Muscle layer of duodenum (tissue), 2 donors: ENCODE measurements around the gene PEMT.

Source experiments
- H3K27ac ChIP-seq: one replicate; pipeline ENCODE4 v1.7.0; 2013; ENCODE audit warnings: mild to moderate bottlenecking, low read length
- H3K27me3 ChIP-seq: one replicate; pipeline ENCODE4 v1.7.0; 2013; ENCODE audit warnings: low read depth, mild to moderate bottlenecking, control low read depth, low read length
- H3K36me3 ChIP-seq, 2 donors: one replicate each; pipeline ENCODE4 v1.7.0; 2013; ENCODE audit warnings: low read length in 2 of 2, control low read depth in 1 of 2, mild to moderate bottlenecking in 1 of 2; ENCODE audit not compliant: insufficient read depth in 2 of 2, control insufficient read depth in 1 of 2
- H3K4me1 ChIP-seq, 2 donors: one replicate each; pipeline ENCODE4 v1.7.0; 2013; ENCODE audit warnings: low read length in 2 of 2, mild to moderate bottlenecking in 2 of 2, control low read depth in 1 of 2, moderate library complexity in 1 of 2; ENCODE audit not compliant: insufficient read depth in 2 of 2, control insufficient read depth in 1 of 2
- H3K4me3 ChIP-seq, 2 donors: one replicate each; pipeline ENCODE4 v1.7.0; 2013; ENCODE audit warnings: low read length in 2 of 2, low read depth in 1 of 2, mild to moderate bottlenecking in 1 of 2
- H3K9me3 ChIP-seq, 2 donors: one replicate each; pipeline ENCODE4 v1.7.0; 2013; ENCODE audit warnings: low read length in 2 of 2, control low read depth in 1 of 2, mild to moderate bottlenecking in 1 of 2; ENCODE audit not compliant: control insufficient read depth in 1 of 2
- donor health status: healthy.

PEMT gene

DNA sequence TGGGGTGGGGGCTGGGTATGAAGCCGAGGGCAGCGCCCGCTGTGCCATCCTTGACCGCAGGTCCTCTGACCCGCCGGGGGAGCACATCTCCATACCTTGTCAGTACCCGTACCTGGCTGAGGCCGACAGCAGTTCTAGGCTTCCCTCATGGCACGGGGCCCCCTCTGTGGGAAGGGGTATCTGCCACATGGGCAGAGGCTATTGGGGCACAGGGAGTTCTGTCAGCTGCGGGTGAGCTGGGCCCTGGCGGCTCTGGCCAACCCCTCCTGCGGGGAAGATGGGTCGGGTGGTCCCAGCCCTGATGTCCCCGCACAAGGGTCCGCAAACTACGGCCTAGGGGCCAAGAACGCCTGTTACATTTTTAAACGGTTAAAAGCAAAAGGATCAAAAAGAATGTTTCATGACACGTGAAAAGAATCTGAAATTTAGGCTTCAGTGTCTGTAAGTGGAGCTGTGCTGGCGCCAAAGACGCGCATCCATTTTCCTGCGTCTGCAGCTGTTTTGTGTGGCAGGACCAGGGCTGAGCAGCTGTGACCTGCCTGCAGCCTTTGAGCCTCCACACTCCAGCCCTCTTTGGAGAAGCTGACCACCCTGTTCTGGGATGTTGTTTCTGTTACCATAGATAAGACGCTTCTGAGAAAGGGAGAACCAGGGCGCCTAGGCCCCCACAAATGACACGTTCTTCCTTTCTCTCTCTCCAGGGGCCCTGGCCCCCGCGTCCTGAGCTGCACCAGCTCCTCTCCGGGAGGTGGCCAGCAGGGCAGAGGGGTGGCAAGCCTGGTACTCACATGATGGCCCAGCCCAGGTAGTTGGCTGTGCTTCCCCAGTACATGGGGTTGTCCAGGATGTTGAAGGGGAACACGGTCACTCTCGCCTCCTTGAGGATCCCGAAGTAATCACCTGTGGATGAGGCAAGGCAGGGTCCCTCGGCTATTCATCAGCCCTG is 82.6 kb downstream of the PEMT start:
- Histone ChIP-seq H3K4me1 (no peaks in the 10 kb centered on the region), H3K27me3 (no peaks in the 10 kb centered on the region), H3K9me3 (no peaks in the 10 kb centered on the region), H3K4me3 (no peak overlapping the region), H3K36me3 (no peaks in the 10 kb centered on the region), H3K27ac (no peak overlapping the region)

GRCh38 chr17:17508019-17508535 is 83.4 kb downstream of the PEMT start:
- Histone ChIP-seq H3K4me3 (no peak overlapping the region), H3K27ac (no peak overlapping the region), H3K36me3 (no peaks in the 10 kb centered on the region), H3K9me3 (no peaks in the 10 kb centered on the region), H3K4me1 (no peaks in the 10 kb centered on the region), H3K27me3 (no peaks in the 10 kb centered on the region)

DNA sequence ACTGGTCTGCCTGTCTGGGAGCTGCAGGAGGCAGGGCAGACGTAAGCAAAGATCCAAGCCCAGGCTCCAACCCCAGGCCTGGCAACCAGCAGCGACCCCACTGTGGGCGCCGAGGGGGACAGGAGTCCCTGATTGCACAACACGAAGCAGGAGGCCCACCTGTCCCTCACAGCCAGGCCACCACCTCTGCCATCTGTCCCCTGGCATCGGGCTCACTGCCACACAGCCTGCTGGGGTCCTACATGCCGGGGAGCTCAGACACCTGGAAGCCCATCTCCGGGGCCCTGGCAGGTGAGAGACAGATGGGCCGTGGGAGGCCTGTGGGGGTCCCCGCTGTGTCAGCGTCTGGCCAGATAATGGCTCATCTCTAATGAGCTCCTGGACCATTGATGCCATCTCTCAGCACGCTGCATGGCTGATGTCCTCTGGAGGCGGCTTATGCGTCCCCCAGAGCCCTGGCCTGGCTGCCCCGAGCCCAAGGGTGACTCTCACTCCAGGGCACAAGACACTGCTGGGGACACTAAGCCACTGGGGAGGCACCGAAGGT is 84.0 kb downstream of the PEMT start:
- Histone ChIP-seq H3K27ac (no peak overlapping the region), H3K4me3 (no peak overlapping the region), H3K4me1 (no peaks in the 10 kb centered on the region)

GRCh38 chr17:17506893-17507464 is 84.5 kb downstream of the PEMT start:
- no peak overlapping the region for H3K4me3 ChIP-seq
- no peak overlapping the region for H3K27ac ChIP-seq
- no peaks in the 10 kb centered on the region for H3K4me1 ChIP-seq
- no peaks in the 10 kb centered on the region for H3K36me3 ChIP-seq
- H3K27me3 ChIP-seq: no peaks in the 10 kb centered on the region
- H3K9me3 ChIP-seq: no peaks in the 10 kb centered on the region

More for the DNA sequence above, 84.0 kb downstream of the PEMT start:
- Histone ChIP-seq H3K9me3 (no peaks in the 10 kb centered on the region), H3K27me3 (no peaks in the 10 kb centered on the region), H3K36me3 (no peaks in the 10 kb centered on the region)

GRCh38 chr17:17506181-17506741 is 85.2 kb downstream of the PEMT start:
- no peaks in the 10 kb centered on the region for H3K27me3 ChIP-seq
- no peaks in the 10 kb centered on the region for H3K36me3 ChIP-seq
- H3K9me3 ChIP-seq: no peaks in the 10 kb centered on the region
- H3K4me1 ChIP-seq: no peaks in the 10 kb centered on the region
- no peak overlapping the region for H3K27ac ChIP-seq
- H3K4me3 ChIP-seq: no peak overlapping the region

DNA sequence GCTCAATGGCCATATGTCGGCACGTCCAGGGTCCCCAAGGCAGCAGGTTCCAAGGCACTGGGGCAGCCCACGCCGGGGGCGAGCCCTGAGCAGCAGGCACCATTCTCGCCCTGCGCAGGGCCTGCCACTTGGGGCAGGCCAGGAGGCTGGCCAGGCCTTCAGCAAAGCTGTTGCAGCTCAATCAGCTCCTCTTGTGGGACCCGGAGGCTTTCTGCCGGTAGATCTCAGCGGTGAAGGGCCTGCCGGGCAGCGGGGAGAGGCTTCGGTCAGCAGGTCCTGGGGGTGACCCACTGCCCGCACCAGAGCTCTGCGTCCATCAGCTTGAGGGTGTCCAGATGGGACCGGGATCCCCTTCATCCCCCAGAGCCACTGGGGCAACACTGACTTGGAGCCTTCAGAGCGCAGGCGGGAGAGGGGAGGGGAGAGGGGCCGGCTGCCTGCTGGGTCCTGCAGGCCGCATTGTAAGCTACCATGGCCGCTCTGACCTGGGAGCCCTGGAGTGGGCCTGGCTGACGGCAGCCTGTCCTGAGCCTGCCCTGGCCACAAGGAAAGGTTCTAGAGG is 85.8 kb downstream of the PEMT start:
- H3K27ac ChIP-seq: no peak overlapping the region
- H3K4me3 ChIP-seq: no peak overlapping the region
- no peaks in the 10 kb centered on the region for H3K4me1 ChIP-seq
- no peaks in the 10 kb centered on the region for H3K27me3 ChIP-seq
- no peaks in the 10 kb centered on the region for H3K36me3 ChIP-seq
- H3K9me3 ChIP-seq: no peaks in the 10 kb centered on the region

DNA sequence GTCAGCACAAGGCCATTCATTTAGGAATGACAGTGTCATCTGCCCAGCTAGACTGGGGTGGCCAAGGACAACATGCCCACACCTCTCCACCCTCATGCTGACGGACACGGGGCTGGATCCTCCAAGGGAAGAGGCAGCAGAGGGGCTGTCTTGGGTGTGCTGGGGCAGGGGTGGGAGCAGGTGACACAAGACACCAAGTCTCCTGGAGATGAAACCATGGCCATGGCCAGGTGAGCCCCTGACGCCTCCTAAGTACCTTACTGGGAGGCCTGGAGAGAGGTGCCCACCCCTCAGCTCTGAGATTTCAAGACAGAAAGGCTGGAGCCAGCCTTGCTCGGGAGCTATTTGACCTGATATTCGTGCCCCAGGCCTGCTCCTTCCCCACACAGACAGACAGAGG is 86.4 kb downstream of the PEMT start:
- Histone ChIP-seq H3K4me3 (no peak overlapping the region), H3K36me3 (no peaks in the 10 kb centered on the region), H3K4me1 (no peaks in the 10 kb centered on the region), H3K9me3 (no peaks in the 10 kb centered on the region), H3K27me3 (no peaks in the 10 kb centered on the region), H3K27ac (no peak overlapping the region)

- H3K27ac ChIP-seq: no peak overlapping the region
- no peaks in the 10 kb centered on the region for H3K27me3 ChIP-seq
- no peaks in the 10 kb centered on the region for H3K4me1 ChIP-seq
- H3K36me3 ChIP-seq: no peaks in the 10 kb centered on the region
- no peak overlapping the region for H3K4me3 ChIP-seq
- no peaks in the 10 kb centered on the region for H3K9me3 ChIP-seq
These were observed 87.0 kb downstream of the PEMT start for GRCh38 chr17:17504341-17505140.

- Histone ChIP-seq H3K27me3 (no peaks in the 10 kb centered on the region), H3K4me1 (no peaks in the 10 kb centered on the region), H3K36me3 (no peaks in the 10 kb centered on the region), H3K27ac (no peak overlapping the region), H3K4me3 (no peak overlapping the region), H3K9me3 (no peaks in the 10 kb centered on the region)
These were observed 87.9 kb downstream of the PEMT start for GRCh38 chr17:17503566-17504130.

GRCh38 chr17:17502741-17503565 is 88.6 kb downstream of the PEMT start:
- Histone ChIP-seq H3K27ac (no peak overlapping the region), H3K27me3 (no peaks in the 10 kb centered on the region), H3K4me1 (no peaks in the 10 kb centered on the region), H3K9me3 (no peaks in the 10 kb centered on the region), H3K4me3 (no peak overlapping the region), H3K36me3 (no peaks in the 10 kb centered on the region)
